Stomach (tissue), 4 donors: ENCODE measurements around the gene VPS13D.

ENCODE experiments used
- CTCF ChIP-seq, 7 experiments: fragments of 450-650 bp in 4 of 7; fragments of 200-600 bp in 3 of 7; sonication (generic) in 3 of 7; IDR thresholded peaks; one replicate each; pipeline ENCODE4 v1.5.1; 2016 to 2019; ENCODE audit warnings: antibody characterized with exemption in 7 of 7, control low read depth in 2 of 7, mild to moderate bottlenecking in 1 of 7
- EP300 ChIP-seq: sonication (generic); formaldehyde crosslinking; IDR thresholded peaks from one replicate; pipeline ENCODE4 v1.6.1; 2017; ENCODE audit warnings: antibody characterized with exemption
- POLR2A ChIP-seq, 4 donors: fragments of 450-650 bp; IDR thresholded peaks; one replicate each; pipeline ENCODE4 v1.6.1; 2016; ENCODE audit warnings: antibody characterized with exemption in 4 of 4, control low read depth in 2 of 4, mild to moderate bottlenecking in 1 of 4, moderate library complexity in 1 of 4
- POLR2AphosphoS5 ChIP-seq, 3 donors: sonication (generic); formaldehyde crosslinking; IDR thresholded peaks; one replicate each; pipeline ENCODE4 v1.6.1; 2016; ENCODE audit warnings: antibody characterized with exemption in 3 of 3

- TF ChIP-seq EP300 (no peak), POLR2A (IDR thresholded peaks at IDR 0.05) (no peak), CTCF (IDR thresholded peaks at IDR 0.05) (no peak), POLR2AphosphoS5 (IDR thresholded peaks at IDR 0.05) (no peak)
Measured at GRCh38 chr1:12244585-12244984, 14.8 kb downstream of the VPS13D start.
